IPS-20b (cell line): ENCODE data around the gene HSD17B1.

Source experiments
- H3K27ac ChIP-seq: one replicate; pipeline ENCODE4 v1.5.1; 2013; ENCODE audit warnings: low read length
- H3K27me3 ChIP-seq: 2 replicates; pipeline ENCODE4 v1.6.1; 2013; ENCODE audit warnings: mild to moderate bottlenecking, low read length, inconsistent platforms; ENCODE audit not compliant: insufficient read depth
- H3K36me3 ChIP-seq: 2 replicates; pipeline ENCODE4 v1.6.1; 2013; ENCODE audit warnings: low read depth, mild to moderate bottlenecking, inconsistent platforms, low read length, moderate library complexity; ENCODE audit not compliant: insufficient read depth
- H3K4me1 ChIP-seq: 2 replicates; pipeline ENCODE4 v1.6.1; 2013; ENCODE audit warnings: mild to moderate bottlenecking, control low read depth, inconsistent platforms, low read length, moderate library complexity; ENCODE audit not compliant: insufficient read depth
- H3K4me3 ChIP-seq: 2 replicates; pipeline ENCODE4 v1.5.1; 2013; ENCODE audit warnings: mild to moderate bottlenecking, low read length, inconsistent platforms
- H3K9ac ChIP-seq: 2 replicates; pipeline ENCODE4 v1.6.1; 2013; ENCODE audit warnings: low read depth, mild to moderate bottlenecking, inconsistent platforms, low read length, moderate library complexity
- H3K9me3 ChIP-seq: 2 replicates; pipeline ENCODE4 v1.6.1; 2013; ENCODE audit warnings: mild to moderate bottlenecking, low read depth, low read length, inconsistent platforms; ENCODE audit not compliant: insufficient read depth

Gene HSD17B1

DNA sequence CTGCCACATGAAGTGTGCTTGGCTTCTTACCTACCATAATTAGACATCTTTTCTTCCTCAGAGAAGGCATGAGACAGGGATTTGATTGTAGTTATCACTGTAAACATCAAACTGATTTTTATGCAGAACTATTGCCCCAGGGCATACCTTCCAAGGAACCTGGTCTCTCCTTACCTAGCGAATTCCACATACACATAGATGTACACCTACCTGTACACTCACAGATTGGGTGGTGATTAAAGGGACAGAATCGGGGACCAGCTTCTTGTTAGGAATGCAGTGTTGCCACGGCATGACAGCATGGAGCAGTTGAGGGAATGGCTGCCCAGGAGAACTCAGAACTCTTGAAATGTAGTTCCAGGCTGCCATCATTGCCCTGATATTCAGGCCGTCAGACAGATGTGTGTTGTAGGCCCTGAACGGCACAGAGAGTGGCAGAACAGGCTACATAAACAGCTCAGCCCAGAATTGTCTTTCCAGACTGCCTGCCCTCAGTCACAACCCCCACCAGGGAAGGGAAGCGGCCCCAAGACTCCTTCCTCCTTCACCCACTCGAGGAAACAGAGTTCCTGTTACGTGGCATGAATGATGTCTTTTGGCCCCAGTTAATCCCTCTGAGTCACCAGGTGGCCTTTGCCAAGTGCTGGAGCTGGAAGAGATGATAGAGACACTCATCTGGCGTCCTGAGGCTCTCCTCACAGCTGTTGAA lies 34.5 kb upstream of the HSD17B1 start:
- no peak overlapping the region for H3K27ac ChIP-seq
- no peak overlapping the region for H3K9ac ChIP-seq
- H3K27me3 ChIP-seq, result no peaks in the 10 kb centered on the region
- peaks cover 31% of the 10 kb centered on the region for H3K36me3 ChIP-seq
- no peak overlapping the region for H3K4me3 ChIP-seq
- H3K9me3 ChIP-seq, result no peaks in the 10 kb centered on the region
- peaks cover 19% of the 10 kb centered on the region for H3K4me1 ChIP-seq

DNA sequence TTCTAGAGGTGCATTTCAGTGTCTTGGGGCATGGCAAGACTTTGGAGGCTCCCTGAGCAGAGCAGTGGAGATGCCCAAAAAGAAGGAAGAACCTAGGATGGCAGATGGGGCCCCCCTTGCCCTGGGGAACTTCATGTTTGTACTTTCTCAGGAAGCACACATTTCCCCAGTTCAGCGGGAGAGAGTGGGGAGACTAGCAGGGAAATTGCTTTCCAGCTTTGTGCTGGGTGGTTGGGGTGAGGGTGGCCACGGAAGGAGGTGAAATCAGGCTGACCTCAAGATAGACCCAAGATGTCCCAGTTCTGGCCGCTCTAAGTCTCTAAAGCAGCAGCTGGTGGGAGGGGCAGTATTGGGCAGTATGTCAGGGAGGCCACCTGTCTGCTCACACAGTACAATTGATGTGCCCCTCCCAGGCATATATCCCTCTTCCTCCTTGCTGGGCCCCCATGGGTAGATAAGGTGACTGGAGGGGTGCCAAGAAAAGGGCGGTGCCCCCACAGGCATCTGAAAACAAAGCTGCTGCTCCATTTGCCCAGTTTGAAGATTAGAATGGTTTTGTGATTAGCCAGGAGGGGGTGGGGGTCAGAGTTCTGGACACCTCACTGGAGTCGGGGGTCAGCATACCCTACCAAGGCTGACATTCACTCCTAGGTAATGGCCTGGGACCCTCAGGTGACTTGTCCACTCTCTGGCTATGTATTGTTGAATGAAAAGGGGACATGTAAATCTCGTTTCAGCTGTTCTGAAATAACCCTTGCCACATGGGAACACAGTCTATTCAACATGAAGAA lies 33.8 kb upstream of the HSD17B1 start:
- peaks cover 26% of the 10 kb centered on the region for H3K36me3 ChIP-seq
- H3K4me1 ChIP-seq, result peaks cover 19% of the 10 kb centered on the region
- peak overlapping the region; percentile 6; the same call in 1 of the 2 replicates for H3K9ac ChIP-seq
- no peaks in the 10 kb centered on the region for H3K9me3 ChIP-seq
- no peak overlapping the region for H3K27ac ChIP-seq
- H3K27me3 ChIP-seq, result no peaks in the 10 kb centered on the region
- peak overlapping the region; percentile 41; the same call in 1 of the 2 replicates for H3K4me3 ChIP-seq

DNA sequence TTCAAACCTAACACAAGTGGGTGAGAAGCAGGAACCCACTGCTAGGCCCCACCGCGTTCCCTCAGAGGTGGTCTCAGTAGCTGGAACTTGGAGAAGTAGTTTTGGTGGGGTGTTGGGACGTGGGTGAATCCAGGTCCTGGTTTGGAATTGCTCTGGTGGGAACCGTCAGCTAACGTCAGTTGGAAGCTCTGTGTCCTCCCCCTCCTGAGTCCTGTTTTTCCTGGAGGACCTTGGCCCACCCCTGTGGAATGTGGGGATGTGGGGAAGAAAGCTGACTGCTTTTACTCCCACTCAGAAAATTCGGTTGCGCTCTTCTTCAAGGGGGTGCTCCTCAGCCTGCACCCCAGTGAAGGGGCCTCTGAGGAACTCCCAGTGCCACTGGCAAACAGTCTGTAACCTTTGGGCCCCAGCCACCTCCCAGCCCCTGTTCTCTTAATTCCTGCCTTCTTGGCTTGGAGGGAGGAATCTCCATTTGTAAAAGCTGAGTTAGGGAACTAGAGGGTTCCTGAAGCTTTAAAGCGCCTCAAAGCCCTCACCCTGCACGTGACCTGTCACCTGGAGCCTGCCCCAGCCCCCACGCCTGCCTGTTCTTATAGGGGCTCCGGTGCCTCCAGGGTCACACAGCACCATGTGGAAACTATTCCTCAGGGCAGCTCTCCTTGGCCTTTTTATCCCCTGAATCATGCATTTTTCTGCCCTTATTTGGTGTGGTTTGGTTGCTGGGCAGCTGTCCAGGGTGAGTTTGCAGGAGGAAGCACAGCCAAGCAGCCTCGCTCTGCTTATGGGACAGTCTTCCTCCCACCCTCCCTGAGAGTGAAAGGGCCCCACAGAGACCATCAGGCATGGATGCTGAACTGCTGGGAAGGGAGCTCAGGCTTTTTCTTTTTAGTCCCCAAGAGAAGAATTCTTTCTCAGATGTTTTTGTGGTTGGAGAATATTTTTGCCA lies 32.9 kb upstream of the HSD17B1 start:
- Histone ChIP-seq H3K9ac (peak overlapping the region; percentile 39; the same call in 1 of the 2 replicates), H3K27me3 (no peaks in the 10 kb centered on the region), H3K36me3 (peaks cover 18% of the 10 kb centered on the region), H3K27ac (no peak overlapping the region), H3K4me1 (peaks cover 19% of the 10 kb centered on the region), H3K4me3 (peak overlapping the region; percentile 41; the same call in 1 of the 2 replicates), H3K9me3 (no peaks in the 10 kb centered on the region)

DNA sequence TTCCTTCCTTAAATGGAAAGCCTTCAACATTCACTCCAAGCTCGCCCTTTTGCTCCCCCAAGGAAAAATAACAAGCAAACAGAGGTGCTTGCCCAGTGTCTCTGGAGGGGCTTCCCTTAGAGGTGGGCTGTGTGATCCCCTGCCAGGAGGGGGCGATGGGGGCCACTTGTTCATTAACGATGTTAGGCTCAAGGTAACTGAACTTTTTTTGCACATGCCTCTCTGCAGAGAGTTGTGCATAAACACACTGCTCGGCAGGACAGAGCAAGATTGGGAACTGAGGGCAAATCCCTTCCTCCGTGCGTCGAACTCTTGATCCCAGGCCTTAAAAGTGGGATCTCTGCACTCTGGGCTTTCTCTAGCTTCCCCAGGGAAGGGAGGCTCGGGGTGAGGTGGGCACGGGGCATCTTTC lies 32.2 kb upstream of the HSD17B1 start:
- Histone ChIP-seq H3K4me1 (peaks cover 19% of the 10 kb centered on the region), H3K9ac (peak overlapping the region; percentile 39; the same call in 1 of the 2 replicates), H3K27ac (no peak overlapping the region), H3K4me3 (no peak overlapping the region), H3K9me3 (no peaks in the 10 kb centered on the region), H3K27me3 (no peaks in the 10 kb centered on the region), H3K36me3 (peaks cover 17% of the 10 kb centered on the region)

DNA sequence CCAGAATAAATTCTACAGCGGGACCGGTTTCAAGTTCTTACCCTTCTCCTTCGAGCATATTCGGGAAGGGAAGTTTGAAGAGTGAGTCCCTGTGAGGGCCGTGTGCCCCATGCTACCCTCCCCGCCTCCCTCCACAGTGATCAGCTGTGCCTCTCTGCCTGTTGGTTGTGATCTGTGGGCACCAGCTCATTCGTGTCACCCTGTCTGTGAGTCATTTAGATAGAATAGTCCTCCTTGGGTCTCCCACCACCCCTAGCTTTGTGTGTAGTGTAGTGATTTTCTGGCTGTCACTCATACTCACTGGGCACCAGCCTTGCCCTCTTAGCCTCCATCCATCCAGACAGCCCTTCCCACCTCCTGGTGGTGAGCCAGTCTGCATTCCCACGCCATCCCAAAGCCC lies 31.7 kb upstream of the HSD17B1 start:
- Histone ChIP-seq H3K9ac (no peak overlapping the region), H3K27me3 (no peaks in the 10 kb centered on the region), H3K4me3 (no peak overlapping the region), H3K9me3 (no peaks in the 10 kb centered on the region), H3K27ac (no peak overlapping the region), H3K36me3 (peaks cover 17% of the 10 kb centered on the region), H3K4me1 (peaks cover 19% of the 10 kb centered on the region)

DNA sequence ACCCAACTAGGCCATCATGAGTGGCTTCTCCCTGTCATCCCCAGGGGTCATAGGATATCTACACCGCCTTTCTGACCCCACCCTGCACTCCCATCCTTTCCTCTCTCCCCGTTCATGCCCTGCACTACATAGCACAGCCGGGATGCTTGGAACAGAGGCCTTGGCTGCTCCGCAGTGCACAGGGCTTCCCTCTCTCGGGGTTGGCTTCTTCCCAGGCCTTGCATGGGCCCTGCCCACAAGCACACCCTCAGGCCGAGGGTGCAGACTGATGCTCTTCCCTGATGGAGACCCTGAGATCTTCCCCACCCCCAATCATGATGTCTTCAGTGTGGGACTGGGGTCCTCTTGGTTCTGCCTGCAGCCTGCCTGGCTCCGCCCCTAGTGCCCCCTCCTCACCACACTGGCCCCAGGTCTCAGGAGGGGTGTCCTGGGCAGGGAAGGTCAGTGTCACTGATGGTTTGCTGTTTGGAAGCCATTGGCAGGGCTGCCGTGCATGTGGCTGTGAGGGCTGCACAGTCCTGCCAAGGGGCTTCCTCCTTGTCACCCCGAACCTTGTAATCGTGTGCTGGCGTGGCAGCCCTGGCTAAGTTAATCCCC lies 31.0 kb upstream of the HSD17B1 start:
- no peak overlapping the region for H3K9ac ChIP-seq
- H3K4me3 ChIP-seq, result no peak overlapping the region
- H3K4me1 ChIP-seq, result peaks cover 19% of the 10 kb centered on the region
- H3K27ac ChIP-seq, result no peak overlapping the region
- no peaks in the 10 kb centered on the region for H3K9me3 ChIP-seq
- H3K36me3 ChIP-seq, result peaks cover 14% of the 10 kb centered on the region
- no peaks in the 10 kb centered on the region for H3K27me3 ChIP-seq

DNA sequence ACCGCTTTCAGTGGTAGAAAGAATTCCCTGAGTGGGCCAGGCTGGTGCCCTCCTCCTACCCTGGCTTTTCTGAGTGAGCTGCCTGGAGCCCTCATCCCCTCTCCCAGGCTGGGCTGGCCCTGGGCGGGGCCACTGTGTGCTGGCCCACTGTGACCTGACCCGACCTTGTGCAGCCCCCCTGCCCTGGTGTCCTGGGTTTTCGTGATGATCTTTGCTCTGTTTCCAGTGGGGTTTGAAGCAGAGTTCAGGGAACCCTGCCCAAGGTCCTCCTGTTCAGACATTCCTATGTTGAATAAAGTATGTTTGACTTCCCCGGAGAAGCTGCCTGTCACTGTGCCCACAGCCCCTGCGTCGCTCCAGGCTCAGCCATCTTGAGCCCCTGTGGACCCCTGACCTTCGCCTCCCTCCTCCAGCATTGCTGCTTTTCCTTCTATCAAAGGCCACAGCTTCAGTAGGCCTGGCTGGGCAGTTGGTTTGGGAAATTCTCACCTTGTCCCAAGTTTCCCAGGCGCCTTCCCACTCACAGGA lies 30.4 kb upstream of the HSD17B1 start:
- H3K27me3 ChIP-seq, result no peaks in the 10 kb centered on the region
- no peaks in the 10 kb centered on the region for H3K9me3 ChIP-seq
- H3K27ac ChIP-seq, result no peak overlapping the region
- H3K9ac ChIP-seq, result no peak overlapping the region
- peaks cover 19% of the 10 kb centered on the region for H3K4me1 ChIP-seq
- H3K4me3 ChIP-seq, result no peak overlapping the region
- H3K36me3 ChIP-seq, result peaks cover 13% of the 10 kb centered on the region

DNA sequence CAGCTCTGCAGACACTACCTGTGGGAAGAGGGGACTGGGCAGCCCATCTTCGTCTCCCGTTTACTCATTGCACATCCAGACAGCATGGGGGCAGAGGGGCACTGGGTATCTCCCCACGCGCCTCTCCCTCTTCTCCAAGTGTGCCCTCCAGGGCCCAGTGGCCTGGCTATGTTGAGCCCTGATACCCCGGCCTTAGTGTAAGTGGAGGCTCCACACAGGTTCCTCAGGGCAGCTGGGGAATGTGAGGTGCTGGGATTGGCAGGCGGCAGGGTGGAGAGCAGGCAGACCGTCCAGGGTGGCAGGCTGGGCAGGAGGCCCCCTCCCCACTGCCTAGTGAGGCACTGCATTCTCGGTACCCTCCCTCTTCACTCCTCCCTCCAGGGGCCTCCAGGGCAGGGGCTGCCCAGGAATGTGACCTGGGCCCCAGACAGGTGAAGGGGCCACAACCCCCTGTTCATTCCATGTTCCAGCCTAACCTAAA lies 29.9 kb upstream of the HSD17B1 start:
- H3K27me3 ChIP-seq, result no peaks in the 10 kb centered on the region
- peaks cover 13% of the 10 kb centered on the region for H3K36me3 ChIP-seq
- H3K4me3 ChIP-seq, result no peak overlapping the region
- peaks cover 19% of the 10 kb centered on the region for H3K4me1 ChIP-seq
- H3K9ac ChIP-seq, result no peak overlapping the region
- H3K27ac ChIP-seq, result no peak overlapping the region
- no peaks in the 10 kb centered on the region for H3K9me3 ChIP-seq

DNA sequence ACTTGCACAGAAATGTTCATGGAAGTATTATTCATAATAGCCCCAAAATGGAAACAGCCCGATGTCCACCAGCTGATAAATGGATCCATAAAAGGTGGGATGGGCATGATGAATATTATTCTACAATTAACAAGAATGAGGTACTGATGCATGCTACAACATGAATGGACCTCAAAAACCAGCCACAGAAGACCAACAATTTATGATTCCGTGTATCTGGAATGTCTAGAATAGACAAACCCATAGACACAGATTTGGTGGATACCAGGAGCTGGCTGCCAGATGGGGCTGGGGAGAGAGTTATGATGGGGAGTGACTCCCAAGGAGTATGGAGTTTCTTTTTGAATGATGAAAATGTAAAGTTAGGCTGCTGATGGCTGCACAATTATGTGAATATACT lies 27.5 kb upstream of the HSD17B1 start:
- Histone ChIP-seq H3K36me3 (peaks cover 13% of the 10 kb centered on the region), H3K4me3 (no peak overlapping the region), H3K27ac (no peak overlapping the region), H3K4me1 (peaks cover 7% of the 10 kb centered on the region; the same call in 1 of the 2 replicates), H3K27me3 (no peaks in the 10 kb centered on the region), H3K9me3 (no peaks in the 10 kb centered on the region), H3K9ac (no peak overlapping the region)

DNA sequence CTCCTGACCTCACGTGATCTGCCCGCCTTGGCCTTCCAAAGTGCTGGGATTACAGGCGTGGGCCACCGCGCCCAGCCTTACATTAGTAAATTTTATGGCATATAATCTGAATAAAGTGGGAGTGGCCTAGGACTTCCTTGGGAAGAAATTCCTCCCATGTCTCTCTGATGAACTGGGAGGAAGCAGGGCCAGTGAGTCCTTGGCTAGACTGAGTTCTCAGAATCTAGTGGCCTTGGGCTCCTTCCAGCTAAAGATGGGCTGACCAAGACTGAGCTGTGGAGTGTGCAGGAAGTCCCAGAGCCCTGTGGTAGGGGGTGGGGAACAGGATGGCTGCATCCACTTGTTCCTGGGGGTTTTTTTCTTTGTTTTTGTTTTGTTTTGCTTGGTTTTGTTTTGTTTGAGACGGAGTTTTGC lies 26.7 kb upstream of the HSD17B1 start:
- Histone ChIP-seq H3K9me3 (no peaks in the 10 kb centered on the region), H3K36me3 (peaks cover 10% of the 10 kb centered on the region)

More for the DNA sequence above, 26.7 kb upstream of the HSD17B1 start:
- no peak overlapping the region for H3K4me3 ChIP-seq
- no peak overlapping the region for H3K9ac ChIP-seq
- H3K4me1 ChIP-seq, result no peaks in the 10 kb centered on the region; the same call in 1 of the 2 replicates
- H3K27ac ChIP-seq, result no peak overlapping the region
- peaks cover 4% of the 10 kb centered on the region; the same call in 1 of the 2 replicates for H3K27me3 ChIP-seq
